ENCODE results near the gene RSU1. TPM values are rescaled to one million over a fixed set of nuclear protein-coding genes. Genes with fewer than 3 reads are reported as not detected.

RSU1 gene
- total RNA-seq, 1 experiment from 2014 or later: 29.5 TPM

DNA sequence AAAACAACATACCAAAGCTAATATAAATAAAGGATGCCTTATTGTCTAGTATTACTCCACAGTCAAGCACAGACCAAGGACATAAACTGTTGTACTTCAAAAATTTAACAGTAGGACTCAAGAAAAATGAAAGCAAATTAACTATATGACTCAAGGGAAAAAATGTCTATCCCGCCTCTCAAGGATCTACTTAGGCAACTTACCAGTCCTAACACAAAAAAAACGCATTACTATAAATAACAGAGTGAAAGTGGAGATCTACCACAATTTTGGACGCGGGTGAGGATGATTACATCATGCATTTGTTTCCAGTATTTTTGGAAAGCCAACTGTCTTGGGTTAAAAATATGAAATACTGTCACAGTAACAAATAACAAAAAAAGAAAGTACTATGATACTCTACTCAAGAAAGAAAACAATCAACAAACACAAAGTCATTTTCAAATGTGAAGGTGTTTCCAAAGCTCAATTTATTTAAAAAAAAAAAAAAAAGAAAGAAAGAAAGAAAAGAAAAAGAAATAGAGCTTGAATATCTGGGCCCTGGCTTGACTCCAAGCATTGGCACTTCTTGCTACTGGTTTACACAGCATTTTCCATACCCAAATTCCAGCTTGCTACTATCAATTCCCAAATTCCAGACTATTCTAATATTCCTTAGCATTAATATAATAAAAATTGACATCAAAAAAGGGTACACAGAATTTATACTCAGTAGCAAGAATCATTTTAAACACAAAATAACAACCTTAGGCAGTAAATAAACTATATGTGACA is 99.4 kb downstream of the RSU1 start:
- Histone ChIP-seq H3K79me2 (ENCODE audit: insufficient read depth, low read length) (no peaks in the 10 kb centered on the region), H3K4me3 (replicated peaks in 1 of 2; ENCODE audit: low read depth in 1 of 2, low read length in 2 of 2) (no peak overlapping the region), H3K27me3 (ENCODE audit: insufficient read depth, low read length) (no peaks in the 10 kb centered on the region), H3K4me2 (ENCODE audit: low read length) (no peak overlapping the region), H3K4me1 (ENCODE audit: control insufficient read depth in 1 of 2, insufficient read depth in 2 of 2, low read length in 2 of 2) (no peaks in the 10 kb centered on the region), H3K9me3 (ENCODE audit: control insufficient read depth in 1 of 2, insufficient read depth in 1 of 2, low read depth in 1 of 2, low read length in 2 of 2) (peaks cover 0 to 5% of the 10 kb centered on the region in 2 experiments; a peak in 1 of 4 replicates), H3K36me3 (ENCODE audit: control insufficient read depth in 1 of 2, insufficient read depth in 2 of 2, low read length in 2 of 2) (no peaks in the 10 kb centered on the region), H2AFZ (ENCODE audit: low read depth, low read length, poor library complexity, severe bottlenecking) (no peak overlapping the region), H3K9me2 (ENCODE audit: insufficient read depth) (no peaks in the 10 kb centered on the region), H3K9ac (ENCODE audit: low read length) (no peak overlapping the region), H3K27ac (ENCODE audit: low read depth, low read length) (no peak overlapping the region), H4K20me1 (ENCODE audit: insufficient read depth) (no peaks in the 10 kb centered on the region)
- TF ChIP-seq SRF (IDR thresholded peaks at IDR 0.05; ENCODE audit: low read depth) (no peak), YY1 (IDR thresholded peaks at IDR 0.05; ENCODE audit: extremely low read depth, insufficient replicate concordance, low read depth, low read length) (no peak), RAD21 (IDR thresholded peaks at IDR 0.05; ENCODE audit: low read depth) (no peak), POLR2A (IDR thresholded peaks at IDR 0.05; ENCODE audit: borderline replicate concordance, extremely low read depth, insufficient read depth, insufficient read length) (no peak), ZNF274 (IDR thresholded peaks at IDR 0.05; ENCODE audit: low read depth, low read length) (no peak), CBX3 (IDR thresholded peaks at IDR 0.05; ENCODE audit: low read depth) (no peak), POLR2AphosphoS5 (IDR thresholded peaks at IDR 0.05; ENCODE audit: low read depth, low read length) (no peak), SIN3A (IDR thresholded peaks at IDR 0.05; ENCODE audit: low read depth) (no peak), TCF7L2 (IDR thresholded peaks at IDR 0.05; ENCODE audit: borderline replicate concordance, extremely low read depth, insufficient read depth, insufficient read length) (no peak), ELF1 (IDR thresholded peaks at IDR 0.05; ENCODE audit: borderline replicate concordance, low read depth) (no peak), FOSL1 (IDR thresholded peaks at IDR 0.05; ENCODE audit: low read depth) (no peak)
- TF ChIP-seq, protein P1, sequence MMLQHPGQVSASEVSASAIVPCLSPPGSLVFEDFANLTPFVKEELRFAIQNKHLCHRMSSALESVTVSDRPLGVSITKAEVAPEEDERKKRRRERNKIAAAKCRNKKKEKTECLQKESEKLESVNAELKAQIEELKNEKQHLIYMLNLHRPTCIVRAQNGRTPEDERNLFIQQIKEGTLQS (IDR thresholded peaks at IDR 0.05): no peak
- TF ChIP-seq, protein P2, sequence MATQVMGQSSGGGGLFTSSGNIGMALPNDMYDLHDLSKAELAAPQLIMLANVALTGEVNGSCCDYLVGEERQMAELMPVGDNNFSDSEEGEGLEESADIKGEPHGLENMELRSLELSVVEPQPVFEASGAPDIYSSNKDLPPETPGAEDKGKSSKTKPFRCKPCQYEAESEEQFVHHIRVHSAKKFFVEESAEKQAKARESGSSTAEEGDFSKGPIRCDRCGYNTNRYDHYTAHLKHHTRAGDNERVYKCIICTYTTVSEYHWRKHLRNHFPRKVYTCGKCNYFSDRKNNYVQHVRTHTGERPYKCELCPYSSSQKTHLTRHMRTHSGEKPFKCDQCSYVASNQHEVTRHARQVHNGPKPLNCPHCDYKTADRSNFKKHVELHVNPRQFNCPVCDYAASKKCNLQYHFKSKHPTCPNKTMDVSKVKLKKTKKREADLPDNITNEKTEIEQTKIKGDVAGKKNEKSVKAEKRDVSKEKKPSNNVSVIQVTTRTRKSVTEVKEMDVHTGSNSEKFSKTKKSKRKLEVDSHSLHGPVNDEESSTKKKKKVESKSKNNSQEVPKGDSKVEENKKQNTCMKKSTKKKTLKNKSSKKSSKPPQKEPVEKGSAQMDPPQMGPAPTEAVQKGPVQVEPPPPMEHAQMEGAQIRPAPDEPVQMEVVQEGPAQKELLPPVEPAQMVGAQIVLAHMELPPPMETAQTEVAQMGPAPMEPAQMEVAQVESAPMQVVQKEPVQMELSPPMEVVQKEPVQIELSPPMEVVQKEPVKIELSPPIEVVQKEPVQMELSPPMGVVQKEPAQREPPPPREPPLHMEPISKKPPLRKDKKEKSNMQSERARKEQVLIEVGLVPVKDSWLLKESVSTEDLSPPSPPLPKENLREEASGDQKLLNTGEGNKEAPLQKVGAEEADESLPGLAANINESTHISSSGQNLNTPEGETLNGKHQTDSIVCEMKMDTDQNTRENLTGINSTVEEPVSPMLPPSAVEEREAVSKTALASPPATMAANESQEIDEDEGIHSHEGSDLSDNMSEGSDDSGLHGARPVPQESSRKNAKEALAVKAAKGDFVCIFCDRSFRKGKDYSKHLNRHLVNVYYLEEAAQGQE (IDR thresholded peaks at IDR 0.05; ENCODE audit: low read depth): no peak
- ATAC-seq (no peak), DNase-seq (ENCODE audit: low read depth, low spot score) (no peak)
- ChIA-PET CTCF (no interaction called here), RAD21 (ENCODE audit: low non-redundant PET in 1 of 2, low total read pairs in 2 of 2, uncharacterized antibody in 2 of 2, unreplicated experiment in 2 of 2) (interaction anchor here in 1 of 2 experiments (0.6 kb wide), 1 partner anchor 33 kb away, joined by 3 read pairs; no protein-coding TSS in a partner anchor), POLR2A (no interaction called here)
- no TSS peak for BruUV-seq (replicated peaks)
- intact Hi-C loops (cut with micrococcal nuclease): no loop called here
